Measurements from ENCODE around the gene THAP5. TPM values are rescaled to one million over a fixed set of nuclear protein-coding genes. Genes with fewer than 3 reads are reported as not detected.
"Not testable (repeated sequence)": the region's sequence is repeated elsewhere in the genome, so short reads cannot be mapped to it uniquely, and the experiment has no call there.

Gene THAP5
- total and polyA plus RNA-seq, 4 donors, result 11.3 to 29.9 (median 15.5) TPM

DNA sequence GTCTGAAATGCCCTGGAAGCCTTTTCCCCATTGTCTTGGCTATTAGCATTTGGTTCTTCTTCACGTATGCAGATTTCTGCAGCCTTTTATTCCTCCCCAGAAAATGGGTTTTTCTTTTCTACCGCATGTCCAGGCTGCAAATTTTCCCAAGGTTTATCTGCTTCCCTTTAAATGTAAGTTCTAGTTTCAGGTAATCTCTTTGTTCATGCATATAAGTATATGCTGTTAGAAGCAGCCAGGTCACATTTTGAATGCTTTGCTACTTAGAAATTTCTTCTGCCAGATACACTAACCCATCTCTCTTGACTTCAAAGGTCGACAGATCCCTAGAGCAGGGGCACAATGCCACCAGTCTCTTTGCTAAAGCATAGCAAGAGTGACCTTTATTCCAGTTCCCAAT is 12.3 kb downstream of the THAP5 start:
- no peak overlapping the region for H3K4me3 ChIP-seq (ENCODE audit: low read depth in 1 of 3, low read length in 3 of 3)
- H3K9me3 ChIP-seq (ENCODE audit: control insufficient read depth in 4 of 4, low read length in 3 of 4), result peaks cover 2 to 8% (median 4%) of the 10 kb centered on the region in 4 donors
- no peaks in the 10 kb centered on the region for H3K36me3 ChIP-seq (ENCODE audit: control insufficient read depth in 4 of 4, insufficient read depth in 3 of 4, low read depth in 1 of 4, low read length in 3 of 4)
- 97% methylated on average over 3 of the region's 3 CpGs for WGBS
- H3K27me3 ChIP-seq (ENCODE audit: control insufficient read depth in 4 of 4, insufficient read depth in 4 of 4, low read length in 3 of 4), result no peaks in the 10 kb centered on the region
- H3K9ac ChIP-seq (ENCODE audit: low read depth in 1 of 2, low read length in 2 of 2), result no peak overlapping the region
- TF ChIP-seq JUND (IDR thresholded peaks at IDR 0.05) (no peak), FOXA2 (IDR thresholded peaks at IDR 0.05) (no peak), RXRA (IDR thresholded peaks at IDR 0.05) (no peak), SP1 (IDR thresholded peaks at IDR 0.05) (no peak), YY1 (IDR thresholded peaks at IDR 0.05) (no peak), TAF1 (conservative IDR thresholded peaks at IDR 0.05) (no peak), HNF4G (IDR thresholded peaks at IDR 0.05) (no peak), NR2F2 (IDR thresholded peaks at IDR 0.05) (no peak), RAD21 (IDR thresholded peaks at IDR 0.05) (no peak), FOXA1 (IDR thresholded peaks at IDR 0.05) (no peak), EGR1 (IDR thresholded peaks at IDR 0.05; ENCODE audit: low read depth in 2 of 2) (no peak), GABPA (IDR thresholded peaks at IDR 0.05 in 1 of 2, conservative IDR thresholded peaks at IDR 0.05 in 1 of 2) (no peak)
- TF ChIP-seq, protein P1, sequence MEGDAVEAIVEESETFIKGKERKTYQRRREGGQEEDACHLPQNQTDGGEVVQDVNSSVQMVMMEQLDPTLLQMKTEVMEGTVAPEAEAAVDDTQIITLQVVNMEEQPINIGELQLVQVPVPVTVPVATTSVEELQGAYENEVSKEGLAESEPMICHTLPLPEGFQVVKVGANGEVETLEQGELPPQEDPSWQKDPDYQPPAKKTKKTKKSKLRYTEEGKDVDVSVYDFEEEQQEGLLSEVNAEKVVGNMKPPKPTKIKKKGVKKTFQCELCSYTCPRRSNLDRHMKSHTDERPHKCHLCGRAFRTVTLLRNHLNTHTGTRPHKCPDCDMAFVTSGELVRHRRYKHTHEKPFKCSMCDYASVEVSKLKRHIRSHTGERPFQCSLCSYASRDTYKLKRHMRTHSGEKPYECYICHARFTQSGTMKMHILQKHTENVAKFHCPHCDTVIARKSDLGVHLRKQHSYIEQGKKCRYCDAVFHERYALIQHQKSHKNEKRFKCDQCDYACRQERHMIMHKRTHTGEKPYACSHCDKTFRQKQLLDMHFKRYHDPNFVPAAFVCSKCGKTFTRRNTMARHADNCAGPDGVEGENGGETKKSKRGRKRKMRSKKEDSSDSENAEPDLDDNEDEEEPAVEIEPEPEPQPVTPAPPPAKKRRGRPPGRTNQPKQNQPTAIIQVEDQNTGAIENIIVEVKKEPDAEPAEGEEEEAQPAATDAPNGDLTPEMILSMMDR (IDR thresholded peaks at IDR 0.05; ENCODE audit: low read depth, low read length, missing input control), result no peak
- TF ChIP-seq, protein P2, sequence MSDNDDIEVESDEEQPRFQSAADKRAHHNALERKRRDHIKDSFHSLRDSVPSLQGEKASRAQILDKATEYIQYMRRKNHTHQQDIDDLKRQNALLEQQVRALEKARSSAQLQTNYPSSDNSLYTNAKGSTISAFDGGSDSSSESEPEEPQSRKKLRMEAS (IDR thresholded peaks at IDR 0.05), result no peak
- TF ChIP-seq, protein P3, sequence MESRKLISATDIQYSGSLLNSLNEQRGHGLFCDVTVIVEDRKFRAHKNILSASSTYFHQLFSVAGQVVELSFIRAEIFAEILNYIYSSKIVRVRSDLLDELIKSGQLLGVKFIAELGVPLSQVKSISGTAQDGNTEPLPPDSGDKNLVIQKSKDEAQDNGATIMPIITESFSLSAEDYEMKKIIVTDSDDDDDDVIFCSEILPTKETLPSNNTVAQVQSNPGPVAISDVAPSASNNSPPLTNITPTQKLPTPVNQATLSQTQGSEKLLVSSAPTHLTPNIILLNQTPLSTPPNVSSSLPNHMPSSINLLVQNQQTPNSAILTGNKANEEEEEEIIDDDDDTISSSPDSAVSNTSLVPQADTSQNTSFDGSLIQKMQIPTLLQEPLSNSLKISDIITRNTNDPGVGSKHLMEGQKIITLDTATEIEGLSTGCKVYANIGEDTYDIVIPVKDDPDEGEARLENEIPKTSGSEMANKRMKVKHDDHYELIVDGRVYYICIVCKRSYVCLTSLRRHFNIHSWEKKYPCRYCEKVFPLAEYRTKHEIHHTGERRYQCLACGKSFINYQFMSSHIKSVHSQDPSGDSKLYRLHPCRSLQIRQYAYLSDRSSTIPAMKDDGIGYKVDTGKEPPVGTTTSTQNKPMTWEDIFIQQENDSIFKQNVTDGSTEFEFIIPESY (IDR thresholded peaks at IDR 0.05), result no peak
- no peak overlapping the region for H3K27ac ChIP-seq (ENCODE audit: low read depth in 1 of 2, low read length in 2 of 2)
- no peak for DNase-seq (ENCODE audit: low spot score)
- H3K4me1 ChIP-seq (ENCODE audit: control insufficient read depth in 4 of 4, insufficient read depth in 4 of 4, low read length in 3 of 4), result no peaks in the 10 kb centered on the region

DNA sequence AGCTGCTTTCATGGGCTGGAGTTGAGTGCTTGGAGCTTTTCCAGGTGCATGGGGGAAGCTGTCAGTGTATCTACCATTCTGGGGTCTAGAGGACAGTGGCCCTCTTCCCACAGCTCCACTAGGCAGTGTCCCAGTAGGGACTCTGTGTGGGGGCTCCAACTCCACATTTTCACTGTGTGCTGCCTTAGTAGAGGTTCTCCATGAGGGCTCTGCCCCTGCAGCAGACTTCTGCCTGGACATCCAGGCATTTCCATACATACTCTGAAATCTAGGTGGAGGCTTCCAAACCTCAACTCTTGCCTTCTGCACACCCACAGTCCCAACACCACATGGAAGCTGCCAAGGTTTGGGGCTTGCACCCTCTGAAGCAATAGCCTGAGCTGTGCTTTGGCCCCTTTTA is 12.8 kb downstream of the THAP5 start:
- H3K9ac ChIP-seq (ENCODE audit: low read depth in 1 of 2, low read length in 2 of 2); DNase-seq (ENCODE audit: low spot score); H3K4me3 ChIP-seq (ENCODE audit: low read depth in 1 of 3, low read length in 3 of 3); H3K36me3 ChIP-seq (ENCODE audit: control insufficient read depth in 4 of 4, insufficient read depth in 3 of 4, low read depth in 1 of 4, low read length in 3 of 4); H3K27me3 ChIP-seq (ENCODE audit: control insufficient read depth in 4 of 4, insufficient read depth in 4 of 4, low read length in 3 of 4); H3K27ac ChIP-seq (ENCODE audit: low read depth in 1 of 2, low read length in 2 of 2); H3K4me1 ChIP-seq (ENCODE audit: control insufficient read depth in 4 of 4, insufficient read depth in 4 of 4, low read length in 3 of 4); H3K9me3 ChIP-seq (ENCODE audit: control insufficient read depth in 4 of 4, low read length in 3 of 4): not testable (repeated sequence)

DNA sequence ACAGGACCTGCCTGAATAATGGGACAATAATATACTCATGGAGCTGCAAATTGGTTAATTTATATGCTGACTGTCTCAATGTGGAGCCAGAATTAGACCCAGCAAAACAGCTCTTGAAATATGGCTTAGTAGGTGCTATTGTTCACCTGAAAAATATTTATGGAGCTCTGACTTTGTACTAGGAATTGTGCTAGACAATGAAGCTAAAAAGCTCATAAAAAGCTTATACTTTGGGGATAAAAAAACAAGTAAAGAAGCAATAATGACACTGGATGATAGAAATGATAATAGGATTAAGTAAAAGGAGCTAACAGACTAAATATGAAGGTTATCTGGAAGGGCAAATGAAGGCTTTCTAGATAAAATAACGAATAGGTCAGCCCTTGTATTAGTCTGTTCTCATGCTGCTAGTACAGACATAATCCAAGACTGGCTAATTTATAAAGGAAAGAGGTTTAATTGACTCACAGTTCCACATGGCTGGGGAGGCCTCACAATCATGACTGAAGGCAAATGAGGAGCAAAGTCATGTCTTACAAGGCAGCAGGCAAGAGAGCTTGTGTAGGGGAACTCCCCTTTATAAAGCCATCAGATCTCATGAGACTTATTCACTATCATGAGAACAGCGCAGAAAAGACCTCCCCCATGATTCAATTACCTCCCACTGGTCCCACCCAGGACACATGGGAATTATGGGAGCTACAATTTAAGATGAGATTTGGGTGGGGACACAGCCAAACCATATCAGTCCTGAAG is 21.2 kb downstream of the THAP5 start:
- not testable (repeated sequence) for H3K9ac ChIP-seq (ENCODE audit: low read depth in 1 of 2, low read length in 2 of 2); H3K27me3 ChIP-seq (ENCODE audit: control insufficient read depth in 4 of 4, insufficient read depth in 4 of 4, low read length in 3 of 4); H3K36me3 ChIP-seq (ENCODE audit: control insufficient read depth in 4 of 4, insufficient read depth in 3 of 4, low read depth in 1 of 4, low read length in 3 of 4); H3K9me3 ChIP-seq (ENCODE audit: control insufficient read depth in 4 of 4, low read length in 3 of 4); DNase-seq (ENCODE audit: low spot score); H3K4me1 ChIP-seq (ENCODE audit: control insufficient read depth in 4 of 4, insufficient read depth in 4 of 4, low read length in 3 of 4); H3K4me3 ChIP-seq (ENCODE audit: low read depth in 1 of 3, low read length in 3 of 3); H3K27ac ChIP-seq (ENCODE audit: low read depth in 1 of 2, low read length in 2 of 2)
- 81% methylated on average over 2 of the region's 2 CpGs for WGBS
